NCI-H748 treated with DMSO at 0.1 percent for 48 hours (cell line): ENCODE measurements around the gene IL4I1.

Experiments used
- DNase-seq: peaks from one replicate; lab custom pipeline; 2025; lab: John Stamatoyannopoulos, UW

The IL4I1 gene

GRCh38 chr19:49850221-49850486 lies 46.5 kb downstream of the IL4I1 start:
- DNase-seq, result no peak

- no peak for DNase-seq
These were observed 47.1 kb downstream of the IL4I1 start for GRCh38 chr19:49849433-49850220.

DNA sequence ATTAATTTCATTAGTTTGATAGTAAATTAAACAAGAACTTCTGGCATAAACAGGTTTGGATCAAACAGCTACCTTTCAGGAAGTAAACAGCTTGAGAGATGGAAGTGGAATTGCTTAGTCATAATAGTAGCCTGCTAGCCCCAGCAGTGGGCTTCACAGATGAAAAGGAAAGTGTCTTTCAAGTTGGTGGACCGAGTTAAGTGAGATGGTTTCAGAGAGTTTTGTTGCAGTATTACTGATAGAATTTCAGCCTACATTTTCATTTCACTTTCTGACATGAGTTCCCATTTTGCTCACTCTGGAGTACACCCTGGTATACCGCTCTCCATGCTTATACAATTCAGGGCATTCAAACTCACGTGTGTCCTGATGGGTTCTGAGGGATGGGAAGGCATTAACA lies 47.7 kb downstream of the IL4I1 start:
- DNase-seq, result no peak

DNA sequence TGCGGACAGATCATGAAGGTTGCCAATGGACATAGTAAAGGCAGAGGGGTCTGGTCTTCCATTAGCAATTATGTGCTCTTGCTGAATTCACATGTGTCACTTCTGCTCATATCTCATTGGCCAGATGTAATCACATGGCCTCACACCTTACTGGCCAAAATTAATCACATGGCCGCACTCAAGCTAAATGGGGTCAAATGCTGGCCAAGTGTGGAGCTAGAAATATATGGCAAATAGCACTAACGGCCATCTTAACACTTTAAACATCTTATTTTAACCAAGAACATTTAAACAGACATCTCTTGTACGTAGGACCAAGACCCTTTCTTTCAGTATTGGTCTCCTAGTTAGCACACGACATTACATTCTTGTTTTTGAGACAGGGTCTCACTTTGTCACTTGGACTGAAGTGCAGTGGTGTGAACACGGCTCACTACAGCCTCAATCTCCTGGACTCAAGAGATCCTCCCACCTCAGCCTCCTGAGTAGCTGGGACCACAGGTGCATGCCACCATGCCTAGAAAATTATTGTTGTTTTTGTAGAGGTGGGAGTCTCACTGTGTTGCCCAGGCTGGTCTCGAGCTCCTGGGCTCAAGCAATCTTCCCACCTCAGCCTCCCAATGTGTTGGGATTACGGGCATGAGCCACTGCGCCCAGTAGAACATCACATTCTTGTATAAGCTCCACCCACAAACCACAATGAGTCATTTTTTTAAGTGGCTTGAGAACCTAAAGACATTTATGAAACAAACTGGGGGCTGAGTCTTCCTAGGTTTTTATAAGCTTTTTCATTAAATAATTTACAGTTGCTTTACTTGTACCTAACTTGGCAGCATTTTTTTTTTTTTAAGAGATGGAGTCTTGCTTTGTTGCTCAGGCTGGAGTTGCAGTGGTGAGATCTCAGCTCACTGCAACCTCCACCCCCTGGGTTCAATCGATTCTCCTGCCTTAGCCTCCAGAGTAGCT lies 48.7 kb downstream of the IL4I1 start:
- DNase-seq, result no peak

GRCh38 chr19:49846408-49846807 lies 50.3 kb downstream of the IL4I1 start:
- no peak for DNase-seq

DNA sequence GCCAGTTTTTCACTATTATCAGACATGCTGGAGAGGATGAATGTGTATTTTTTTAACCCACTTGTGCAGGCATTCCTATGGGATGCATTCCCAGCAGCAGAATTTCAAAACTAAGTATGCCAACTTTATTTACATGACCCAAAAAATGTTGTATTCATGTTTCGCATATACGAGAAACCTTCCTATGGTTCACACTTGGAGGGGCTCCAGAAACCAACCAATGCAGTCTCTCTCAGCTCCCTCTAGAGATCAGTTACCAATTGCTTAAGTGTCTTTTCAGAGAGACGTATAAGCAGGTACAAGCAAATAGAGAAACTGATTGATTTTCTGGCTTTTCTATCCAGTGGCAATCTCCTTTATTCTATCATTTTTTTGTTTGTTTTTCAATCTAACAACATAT lies 51.3 kb downstream of the IL4I1 start:
- no peak for DNase-seq

GRCh38 chr19:49844138-49845095 lies 52.3 kb downstream of the IL4I1 start:
- DNase-seq, result no peak

DNA sequence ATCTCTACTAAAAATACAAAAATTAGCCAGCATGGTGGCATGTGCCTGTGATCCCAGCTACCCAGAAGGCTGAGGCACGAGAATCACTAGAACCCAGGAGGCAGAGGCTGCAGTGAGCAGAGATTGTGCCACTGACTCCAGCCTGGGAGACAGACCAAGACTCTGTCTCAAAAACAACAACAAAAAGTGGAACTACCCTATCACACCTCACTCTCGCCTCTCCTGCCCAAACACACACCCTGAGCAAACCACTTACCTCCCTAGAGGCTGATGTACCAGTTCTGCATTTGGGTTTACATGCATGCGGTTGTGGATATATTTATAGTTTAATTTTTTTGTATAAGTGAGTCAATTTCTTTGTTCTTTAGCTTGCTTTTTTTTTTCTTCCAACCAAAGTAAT lies 53.4 kb downstream of the IL4I1 start:
- no peak for DNase-seq

DNA sequence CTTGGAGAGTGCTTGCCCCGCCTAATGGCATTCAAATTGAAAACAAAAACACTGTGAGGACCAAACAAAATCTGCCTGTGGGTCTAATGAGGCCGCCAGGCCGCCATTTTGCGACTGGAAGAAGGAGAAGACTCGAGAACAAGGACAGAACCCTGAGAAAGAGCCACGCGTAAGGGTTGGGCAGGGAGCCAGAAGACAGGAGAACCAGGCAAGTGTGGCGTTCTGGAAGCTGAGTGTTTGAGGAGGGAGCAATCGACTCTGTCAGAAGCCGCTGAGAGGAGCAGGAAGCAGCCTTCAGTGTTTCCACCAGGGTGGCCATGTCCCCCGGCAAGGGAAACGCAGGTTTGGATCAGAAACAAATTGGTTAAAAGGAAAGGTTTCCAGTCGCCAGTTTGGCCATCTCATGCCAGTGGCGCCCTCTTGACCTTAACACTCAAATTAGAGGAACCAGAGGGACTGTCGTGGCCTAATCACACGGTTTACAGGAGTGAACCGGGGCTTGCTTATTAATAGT lies 55.9 kb downstream of the IL4I1 start:
- DNase-seq, result no peak

GRCh38 chr19:49840321-49840720 lies 56.4 kb downstream of the IL4I1 start:
- DNase-seq, result no peak

DNA sequence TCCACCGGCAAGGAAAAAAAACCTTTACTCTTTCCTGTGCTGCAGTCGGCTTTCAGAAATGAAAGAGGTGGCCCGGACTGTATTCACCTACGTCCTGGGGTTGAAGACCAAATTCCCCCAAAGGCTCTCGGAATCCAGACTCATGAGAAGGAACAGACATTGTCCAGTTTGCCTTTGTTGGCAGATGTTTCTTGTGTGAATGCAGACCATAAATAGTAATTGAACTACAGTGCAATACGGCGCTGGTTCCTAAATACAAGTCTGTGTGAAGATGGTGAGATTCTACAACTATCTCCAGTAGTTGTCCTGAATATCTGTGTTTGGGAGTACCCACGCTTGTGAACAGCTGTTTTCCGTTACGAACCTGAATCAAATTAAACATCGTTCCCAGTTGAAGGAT lies 57.0 kb downstream of the IL4I1 start:
- DNase-seq, result no peak
